KMS-11 (cell line): ENCODE results near the gene BMAL2.

ENCODE experiments used
- H2AFZ ChIP-seq: fragments of 200-600 bp; sonication (generic); 2 replicates; pipeline ENCODE4 v1.6.1; 2016; ENCODE audit warnings: antibody characterized with exemption, mixed run types, low read depth
- H3K27ac ChIP-seq: fragments of 200-600 bp; sonication (generic); 2 replicates; pipeline ENCODE4 v1.6.1; 2016; ENCODE audit warnings: mild to moderate bottlenecking, mixed run types
- H3K27me3 ChIP-seq: fragments of 200-600 bp; sonication (generic); 2 replicates; pipeline ENCODE4 v1.6.1; 2017; ENCODE audit warnings: mild to moderate bottlenecking, low read depth, mixed run types, moderate library complexity; ENCODE audit not compliant: insufficient read depth
- H3K36me3 ChIP-seq: fragments of 200-600 bp; sonication (generic); 2 replicates; pipeline ENCODE4 v1.6.1; 2017; ENCODE audit warnings: mild to moderate bottlenecking, mixed run types; ENCODE audit not compliant: insufficient read depth
- H3K4me1 ChIP-seq: fragments of 200-600 bp; sonication (generic); 2 replicates; pipeline ENCODE4 v1.6.1; 2016; ENCODE audit warnings: mild to moderate bottlenecking, low read depth, mixed run types; ENCODE audit not compliant: poor library complexity, severe bottlenecking
- H3K4me2 ChIP-seq: fragments of 200-600 bp; sonication (generic); 2 replicates; pipeline ENCODE4 v1.7.0; 2016; ENCODE audit warnings: mild to moderate bottlenecking, mixed run types
- H3K4me3 ChIP-seq: fragments of 200-600 bp; sonication (generic); IDR thresholded peaks from 2 replicates; pipeline ENCODE4 v1.6.1; 2017; ENCODE audit warnings: low read depth, low read length, mixed read lengths; ENCODE audit not compliant: insufficient read depth
- H3K79me2 ChIP-seq: fragments of 200-600 bp; sonication (generic); 2 replicates; pipeline ENCODE4 v1.6.1; 2016; ENCODE audit warnings: low read depth, mixed run types; ENCODE audit not compliant: insufficient read depth
- H3K9ac ChIP-seq: fragments of 200-600 bp; sonication (generic); 2 replicates; pipeline ENCODE4 v1.6.1; 2016; ENCODE audit warnings: mild to moderate bottlenecking, mixed run types
- H4K20me1 ChIP-seq: fragments of 200-600 bp; sonication (generic); 2 replicates; pipeline ENCODE4 v1.6.1; 2016; ENCODE audit warnings: mild to moderate bottlenecking, mixed run types; ENCODE audit not compliant: insufficient read depth
- CTCF ChIP-seq: fragments of 200-600 bp; sonication (generic); conservative IDR thresholded peaks from 2 replicates; pipeline ENCODE4 v1.6.1; 2017; ENCODE audit warnings: low read depth, mild to moderate bottlenecking, antibody characterized with exemption, low read length, moderate library complexity, mixed read lengths

BMAL2 gene

GRCh38 chr12:27289414-27289813 lies 43.2 kb upstream of the BMAL2 start:
- H3K9ac ChIP-seq: no peak overlapping the region
- TF ChIP-seq CTCF: no peak
- H3K4me1 ChIP-seq: peaks cover 6% of the 10 kb centered on the region
- no peak overlapping the region for H3K4me2 ChIP-seq
- no peak overlapping the region for H3K27ac ChIP-seq
- no peak overlapping the region for H3K4me3 ChIP-seq
- no peaks in the 10 kb centered on the region for H3K79me2 ChIP-seq
- H3K27me3 ChIP-seq: no peaks in the 10 kb centered on the region
- no peaks in the 10 kb centered on the region for H3K36me3 ChIP-seq
- H4K20me1 ChIP-seq: no peaks in the 10 kb centered on the region
- H2AFZ ChIP-seq: no peak overlapping the region

GRCh38 chr12:27290501-27291168 lies 42.0 kb upstream of the BMAL2 start:
- H3K4me1 ChIP-seq: peaks cover 6% of the 10 kb centered on the region
- H4K20me1 ChIP-seq: no peaks in the 10 kb centered on the region
- H3K9ac ChIP-seq: no peak overlapping the region
- no peak overlapping the region for H2AFZ ChIP-seq
- no peak overlapping the region for H3K4me2 ChIP-seq
- no peaks in the 10 kb centered on the region for H3K27me3 ChIP-seq
- TF ChIP-seq CTCF: no peak
- H3K4me3 ChIP-seq: no peak overlapping the region
- no peaks in the 10 kb centered on the region for H3K36me3 ChIP-seq
- H3K27ac ChIP-seq: no peak overlapping the region
- no peaks in the 10 kb centered on the region for H3K79me2 ChIP-seq

GRCh38 chr12:27291862-27292261 lies 40.8 kb upstream of the BMAL2 start:
- Histone ChIP-seq H3K4me2 (no peak overlapping the region), H2AFZ (no peak overlapping the region), H3K79me2 (no peaks in the 10 kb centered on the region), H3K27ac (no peak overlapping the region), H3K4me1 (peaks cover 6% of the 10 kb centered on the region), H4K20me1 (no peaks in the 10 kb centered on the region), H3K27me3 (no peaks in the 10 kb centered on the region), H3K36me3 (no peaks in the 10 kb centered on the region), H3K4me3 (no peak overlapping the region), H3K9ac (no peak overlapping the region)
- no peak for TF ChIP-seq CTCF

- Histone ChIP-seq H3K79me2 (no peaks in the 10 kb centered on the region), H2AFZ (no peak overlapping the region)
Observed at GRCh38 chr12:27292718-27293117, 39.9 kb upstream of the BMAL2 start.

More at GRCh38 chr12:27292718-27293117, 39.9 kb upstream of the BMAL2 start:
- Histone ChIP-seq H3K4me1 (peaks cover 9% of the 10 kb centered on the region), H3K36me3 (no peaks in the 10 kb centered on the region), H3K9ac (no peak overlapping the region), H3K4me2 (no peak overlapping the region), H3K4me3 (no peak overlapping the region), H3K27ac (no peak overlapping the region), H4K20me1 (no peaks in the 10 kb centered on the region), H3K27me3 (no peaks in the 10 kb centered on the region)
- TF ChIP-seq CTCF: no peak
